ENCODE measurements around the gene CLIC2.

The CLIC2 gene

DNA sequence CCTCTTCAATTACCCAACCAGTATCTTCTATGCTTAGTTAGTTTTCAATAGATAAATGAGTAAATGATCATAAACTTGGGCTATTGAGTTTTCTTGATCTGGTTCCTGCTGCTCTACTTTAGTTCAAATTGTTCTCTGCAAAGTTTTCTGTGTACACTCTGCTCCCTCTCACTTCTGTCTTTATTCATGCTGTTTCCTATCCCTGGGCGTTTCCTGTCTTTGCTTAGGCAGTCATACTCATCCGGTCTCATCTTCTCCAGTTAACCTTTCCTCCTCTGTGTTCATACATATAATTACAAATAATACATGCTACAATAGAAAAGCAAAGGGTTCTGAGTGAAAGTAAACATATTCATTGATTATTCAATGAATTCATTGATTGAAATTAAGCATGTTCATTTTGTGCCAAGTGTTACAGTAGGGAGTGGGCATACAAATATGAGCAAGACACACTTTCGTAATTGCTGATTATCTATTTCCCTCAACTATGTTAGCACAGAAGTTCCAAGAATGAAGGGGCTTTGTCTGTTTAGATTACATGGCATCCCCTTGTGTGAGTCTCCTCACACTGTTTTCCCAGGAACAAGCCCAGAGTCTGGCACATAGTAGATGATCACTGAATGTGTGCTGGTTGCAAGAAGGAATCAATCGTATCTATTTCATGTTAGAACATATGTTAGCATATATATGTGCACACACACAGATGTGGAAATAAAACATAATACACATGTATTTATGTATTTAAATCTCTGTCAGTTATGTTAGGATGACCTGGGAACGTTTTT, 71.3 kb downstream of the CLIC2 start:
- DNase-seq, result no peak

DNA sequence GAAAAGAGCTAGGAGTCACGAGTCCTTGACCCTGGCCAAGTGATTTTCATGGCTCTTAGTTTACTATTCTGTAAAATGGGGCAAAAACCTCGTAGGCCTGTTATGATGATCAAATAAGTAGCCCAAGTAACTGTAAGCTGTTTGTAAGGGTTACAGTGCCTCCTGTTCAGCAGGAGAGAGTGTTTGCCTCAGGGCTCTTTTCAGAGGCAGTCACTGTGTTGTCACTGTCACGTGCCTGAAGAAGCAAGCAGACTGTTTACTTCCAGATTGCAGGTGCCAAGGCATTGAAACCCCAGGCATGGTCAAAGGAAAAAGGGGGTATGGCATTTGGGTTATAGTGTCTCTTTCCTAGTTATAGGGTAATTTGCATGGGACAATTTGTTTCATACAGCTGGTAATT, 74.7 kb downstream of the CLIC2 start:
- no peak for DNase-seq

DNA sequence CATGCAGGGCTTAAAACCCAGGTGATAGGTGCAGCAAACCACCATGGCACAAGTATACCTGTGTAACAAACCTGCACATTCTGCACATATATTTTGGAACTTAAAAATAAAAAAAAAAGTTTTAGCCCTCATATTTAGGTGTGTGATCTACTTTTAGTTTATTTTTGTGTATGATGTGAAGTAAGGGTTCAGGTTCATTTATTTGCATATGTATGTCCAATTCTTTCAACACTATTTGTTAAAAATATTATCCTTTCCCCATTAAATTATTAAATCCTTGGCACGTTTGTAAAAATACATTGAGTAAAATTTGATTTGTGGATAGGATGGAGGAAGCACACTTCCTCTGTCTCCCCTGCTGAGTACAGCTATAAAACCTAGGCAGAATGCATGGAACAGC, 83.0 kb downstream of the CLIC2 start:
- DNase-seq, result no peak

DNA sequence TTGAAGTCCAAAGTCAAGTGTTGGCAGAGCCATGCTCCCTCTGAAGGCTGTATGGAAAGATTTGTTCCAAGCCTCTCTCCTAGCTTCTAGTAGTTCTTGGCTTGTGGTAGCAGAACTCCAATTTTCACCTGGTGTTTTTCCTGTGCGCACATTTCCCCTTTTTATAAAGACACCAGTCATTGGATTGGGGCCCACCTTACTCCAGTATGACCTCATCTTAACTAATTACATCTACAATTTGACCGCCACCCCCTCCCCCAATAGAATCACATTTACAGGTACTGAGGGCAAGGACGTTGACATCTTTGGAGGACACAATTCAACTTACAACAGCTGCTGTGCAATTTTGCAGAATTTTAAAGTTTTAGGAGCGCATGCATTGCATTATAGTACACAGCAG, 86.9 kb downstream of the CLIC2 start:
- no peak for DNase-seq

DNA sequence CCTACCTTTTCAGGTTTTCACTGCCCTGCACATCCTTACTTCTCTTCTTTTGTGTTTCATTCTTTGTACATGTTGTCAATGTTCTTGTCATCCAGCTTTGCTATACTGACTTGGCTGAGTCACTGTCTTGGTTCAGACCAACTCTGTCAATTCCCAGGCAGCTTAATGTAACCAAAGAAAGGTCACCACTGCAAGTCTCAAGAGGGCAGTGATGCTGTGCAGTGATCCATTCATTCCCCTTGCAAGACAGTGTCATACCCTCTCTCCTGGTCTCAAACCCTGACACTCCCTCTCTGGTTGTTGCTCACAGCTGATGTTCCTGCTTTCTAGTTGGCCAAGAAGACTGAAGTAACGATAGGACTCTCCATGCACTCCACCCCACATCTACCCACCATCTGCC, 87.7 kb downstream of the CLIC2 start:
- no peak for DNase-seq

DNA sequence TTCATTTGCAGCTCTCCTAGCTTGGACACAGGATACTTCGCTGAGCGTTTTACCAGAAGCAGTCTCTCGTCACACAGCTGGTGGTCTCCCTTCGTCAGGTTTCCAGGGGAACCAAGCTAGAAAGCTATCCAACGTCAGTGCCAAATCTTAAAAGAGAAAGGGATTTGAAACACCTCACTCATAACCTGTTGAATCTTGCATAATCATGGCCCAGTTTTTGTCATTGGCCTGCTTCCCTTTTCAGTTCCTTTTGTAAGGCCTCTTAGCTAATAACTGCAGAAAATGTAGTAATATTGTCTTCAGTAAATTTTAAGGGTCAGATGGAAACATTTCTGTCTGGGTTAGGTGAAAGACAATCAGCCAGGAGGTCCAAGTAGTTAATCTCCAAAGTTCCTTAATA, 92.1 kb downstream of the CLIC2 start:
- no peak for DNase-seq

DNA sequence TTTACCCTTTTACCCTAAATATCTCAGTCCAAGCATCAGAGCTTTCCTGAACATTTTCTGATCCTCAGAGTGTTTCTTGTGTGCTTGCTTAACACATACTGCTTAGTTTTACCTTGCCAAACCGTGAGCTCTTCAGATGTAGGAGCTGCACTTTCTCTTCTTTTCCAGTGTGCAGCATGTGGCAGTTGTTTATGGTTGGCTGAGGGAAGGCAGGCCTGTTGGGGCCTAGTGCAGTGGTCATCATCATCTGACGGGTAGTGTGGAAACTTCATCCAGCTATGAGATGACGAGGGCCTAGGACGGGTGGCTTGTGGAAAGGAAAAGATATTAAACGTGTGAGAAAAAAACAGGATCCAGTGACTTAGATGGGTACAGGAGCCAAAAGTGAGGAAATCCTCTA, 96.7 kb downstream of the CLIC2 start:
- no peak for DNase-seq

DNA sequence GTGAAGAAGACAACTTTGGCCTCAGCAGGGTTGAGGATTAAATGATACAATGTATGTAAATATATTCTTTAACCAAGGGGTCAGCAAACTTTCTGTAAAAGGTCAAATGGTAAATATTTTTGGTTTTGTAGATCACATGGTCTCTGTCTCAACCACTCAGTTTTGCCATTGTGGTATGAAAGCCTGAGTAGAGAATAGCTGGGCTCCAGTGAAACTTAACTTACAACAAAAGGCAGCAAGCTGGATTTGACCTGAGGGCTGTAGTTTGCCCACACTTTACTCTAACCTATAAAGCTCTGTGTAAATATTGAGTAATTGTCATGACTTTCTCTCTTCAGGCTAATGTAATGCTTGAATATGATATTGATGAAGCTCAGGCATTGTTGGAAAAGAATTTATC, 98.5 kb downstream of the CLIC2 start:
- DNase-seq, result no peak

DNA sequence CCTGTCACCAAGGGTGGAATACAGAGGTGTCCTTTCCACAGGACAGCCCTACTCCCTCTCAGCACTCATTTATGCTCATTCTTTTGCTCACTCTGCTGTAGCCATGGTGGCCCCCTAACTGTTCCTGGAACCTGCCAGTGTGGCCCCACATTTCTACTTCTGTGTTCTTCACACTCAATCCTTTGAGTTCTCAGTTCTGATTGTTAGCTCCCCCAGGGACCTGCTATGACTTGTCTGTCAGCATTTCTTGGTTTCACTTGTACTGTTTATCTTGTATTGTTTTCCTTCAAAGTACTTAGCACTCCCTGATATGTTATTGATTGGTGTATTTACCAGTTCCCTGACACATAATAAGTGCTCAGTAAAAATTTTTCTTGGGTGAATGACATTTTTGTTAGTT, 103.3 kb downstream of the CLIC2 start:
- DNase-seq, result no peak

Measured in amniotic stem cell (primary cell).